Tibial nerve (tissue), 4 donors: Measurements from ENCODE around the gene IGF1R. TPM values are rescaled to one million over a fixed set of nuclear protein-coding genes. Genes with fewer than 3 reads are reported as not detected.

Experiments used
- DNase-seq, 2 donors: peaks; one replicate each; pipeline ENCODE4 v3.0.0-alpha.2; 2019; ENCODE audit warnings: low spot score in 2 of 2
- H3K27ac ChIP-seq, 4 donors: fragments of 200-600 bp; sonication (generic) in 3 of 4; one replicate each; pipeline ENCODE4 v1.5.1; 2017 to 2019; ENCODE audit warnings: mild to moderate bottlenecking in 1 of 4
- H3K27me3 ChIP-seq, 2 donors: fragments of 200-600 bp; sonication (generic) in 1 of 2; one replicate each; pipeline versions ENCODE4 v1.5.1 to v1.6.0; 2017 to 2019
- H3K36me3 ChIP-seq, 3 donors: fragments of 200-600 bp; sonication (generic); one replicate each; pipeline ENCODE4 v1.5.1; 2018 to 2019
- H3K4me1 ChIP-seq, 4 donors: fragments of 200-600 bp; sonication (generic) in 3 of 4; one replicate each; pipeline ENCODE4 v1.5.1; 2017 to 2019
- H3K4me3 ChIP-seq, 4 donors: fragments of 200-600 bp; sonication (generic) in 3 of 4; one replicate each; pipeline ENCODE4 v1.5.1; 2017 to 2019; ENCODE audit warnings: mild to moderate bottlenecking in 1 of 4, moderate library complexity in 1 of 4
- H3K9me3 ChIP-seq, 4 donors: fragments of 200-600 bp; sonication (generic) in 3 of 4; one replicate each; pipeline ENCODE4 v1.5.1; 2017 to 2019
- CTCF ChIP-seq, 5 experiments: fragments of 200-600 bp in 3 of 5; fragments of 450-650 bp in 2 of 5; sonication (generic) in 3 of 5; IDR thresholded peaks; one replicate each; pipeline ENCODE4 v1.5.1; 2016 to 2019; ENCODE audit warnings: antibody characterized with exemption in 5 of 5, mild to moderate bottlenecking in 3 of 5, moderate library complexity in 2 of 5
- EP300 ChIP-seq, 2 donors: sonication (generic); formaldehyde crosslinking; IDR thresholded peaks; one replicate each; pipeline ENCODE4 v1.6.1; 2017; ENCODE audit warnings: antibody characterized with exemption in 2 of 2, mild to moderate bottlenecking in 1 of 2
- POLR2A ChIP-seq, 2 donors: fragments of 450-650 bp; IDR thresholded peaks; one replicate each; pipeline ENCODE4 v1.6.1; 2017; ENCODE audit warnings: antibody characterized with exemption in 2 of 2, mild to moderate bottlenecking in 2 of 2, moderate library complexity in 2 of 2
- WGBS, 2 donors: methylation state at CpG; one replicate each; pipeline ENCODE4 v1.1.5; 2018; 5-methylcytosine and 5-hydroxymethylcytosine counted together
- total RNA-seq, 4 donors: library from RNA; depleted of rRNA; stranded (reverse); fragments of >200 nt; gene quantifications; one replicate each; pipeline ENCODE4 v1.1.0, GENCODE V29; 2016

IGF1R gene
- total RNA-seq, 4 donors from 2014 or later: 82.5 to 164 (median 111) TPM

DNA sequence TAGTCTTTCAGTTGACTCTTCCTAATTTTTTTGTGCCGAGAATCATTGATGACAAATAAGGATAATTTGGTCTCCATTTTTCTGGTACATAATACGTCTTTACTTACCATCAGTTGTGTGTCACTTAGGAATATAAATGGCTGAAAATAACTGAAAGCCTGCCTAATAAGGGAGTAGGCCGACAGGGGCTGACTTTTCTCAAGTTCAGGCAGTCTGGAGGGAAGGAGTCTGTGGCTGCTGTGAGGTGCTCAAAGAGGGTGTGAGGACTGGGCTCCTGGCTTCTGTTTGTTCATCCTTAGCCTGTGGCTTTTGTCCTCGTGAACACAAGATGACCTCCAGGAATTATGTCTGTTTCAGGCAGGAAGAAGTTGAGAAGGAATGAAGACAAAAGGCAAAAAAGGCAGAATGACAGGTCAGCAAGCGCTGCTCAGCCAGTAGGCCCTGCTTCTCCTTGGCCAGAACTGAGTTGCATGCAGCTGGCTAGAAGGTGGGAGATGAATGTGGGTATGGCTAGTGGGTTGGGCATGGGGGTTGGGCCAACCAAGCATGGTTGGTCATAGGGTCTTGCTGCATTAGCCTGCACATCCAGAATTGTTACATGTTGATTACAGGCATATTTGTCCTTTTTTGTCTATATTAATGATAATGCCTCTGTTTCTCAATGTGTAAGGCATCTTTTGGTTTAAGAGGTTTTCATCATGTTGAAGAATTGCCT lies 29.2 kb downstream of the IGF1R start:
- no peaks in the 10 kb centered on the region for H3K9me3 ChIP-seq
- H3K27me3 ChIP-seq: no peaks in the 10 kb centered on the region
- no peak for DNase-seq
- TF ChIP-seq EP300 (IDR thresholded peaks at IDR 0.05): no peak
- no peak for TF ChIP-seq POLR2A (IDR thresholded peaks at IDR 0.05)
- no peak for TF ChIP-seq CTCF (IDR thresholded peaks at IDR 0.05)
- no peaks in the 10 kb centered on the region for H3K36me3 ChIP-seq
- H3K27ac ChIP-seq: no peak overlapping the region
- WGBS, 2 donors: 85 to 87% methylated on average over 5 of the region's 5 CpGs
- H3K4me1 ChIP-seq: peaks cover 0 to 59% (median 14%) of the 10 kb centered on the region in 4 donors
- no peak overlapping the region for H3K4me3 ChIP-seq

DNA sequence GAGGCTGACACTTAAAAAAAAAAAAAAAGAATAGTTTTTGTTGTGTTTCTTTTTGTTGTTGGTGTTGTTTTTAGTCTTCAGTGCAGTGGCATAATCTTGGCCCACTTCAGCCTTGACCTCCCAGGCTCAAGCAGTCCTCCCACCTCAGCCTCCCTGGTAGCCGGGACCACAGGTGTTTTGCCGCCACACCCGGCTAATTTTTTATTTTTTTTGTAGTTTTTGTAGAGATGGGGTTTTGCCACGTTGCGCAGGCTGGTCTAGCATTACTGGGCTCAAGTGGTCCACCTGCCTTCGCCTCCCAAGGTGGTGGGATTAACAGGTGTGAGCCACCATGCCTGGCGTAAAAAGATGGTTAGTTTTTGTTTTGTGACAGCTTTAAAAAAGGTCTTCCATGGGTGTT lies 30.1 kb downstream of the IGF1R start:
- 93 to 97% methylated on average over 7 of the region's 7 CpGs for WGBS, 2 donors

DNA sequence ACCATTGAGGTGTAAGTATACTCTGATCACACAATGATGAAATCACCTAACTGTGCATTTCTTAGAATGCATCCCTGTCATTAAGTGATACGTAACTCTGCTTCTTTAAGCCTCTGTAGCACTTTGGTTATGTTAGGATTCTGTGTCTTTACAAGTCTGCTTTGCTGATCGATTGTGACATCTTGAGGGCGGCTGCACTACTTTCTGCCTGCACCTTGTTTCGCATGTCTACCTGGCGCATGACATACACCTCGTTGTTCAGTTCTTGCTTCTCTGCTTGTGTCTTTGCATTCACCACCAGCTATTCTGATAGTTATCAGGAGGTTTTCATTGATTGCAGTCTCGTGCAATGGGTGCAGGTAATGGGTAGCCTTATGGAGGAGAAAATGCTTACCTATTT lies 32.7 kb downstream of the IGF1R start:
- Histone ChIP-seq H3K4me3 (no peak overlapping the region), H3K9me3 (no peaks in the 10 kb centered on the region), H3K27ac (no peak overlapping the region), H3K27me3 (no peaks in the 10 kb centered on the region), H3K4me1 (peaks cover 0 to 65% (median 27%) of the 10 kb centered on the region in 4 donors), H3K36me3 (no peaks in the 10 kb centered on the region)
- DNase-seq: no peak
- TF ChIP-seq EP300 (IDR thresholded peaks at IDR 0.05): no peak
- TF ChIP-seq CTCF (IDR thresholded peaks at IDR 0.05): no peak
- TF ChIP-seq POLR2A (IDR thresholded peaks at IDR 0.05): no peak
- 96 to 97% methylated on average over 7 of the region's 7 CpGs for WGBS, 2 donors

More for the DNA sequence above, 30.1 kb downstream of the IGF1R start:
- no peak for TF ChIP-seq CTCF (IDR thresholded peaks at IDR 0.05)
- TF ChIP-seq EP300 (IDR thresholded peaks at IDR 0.05): no peak
- TF ChIP-seq POLR2A (IDR thresholded peaks at IDR 0.05): no peak
- peaks cover 0 to 60% (median 16%) of the 10 kb centered on the region in 4 donors for H3K4me1 ChIP-seq
- H3K27ac ChIP-seq: no peak overlapping the region
- no peak for DNase-seq
- no peak overlapping the region for H3K4me3 ChIP-seq
- H3K36me3 ChIP-seq: no peaks in the 10 kb centered on the region
- no peaks in the 10 kb centered on the region for H3K27me3 ChIP-seq
- no peaks in the 10 kb centered on the region for H3K9me3 ChIP-seq

GRCh38 chr15:98682992-98683701 lies 34.8 kb downstream of the IGF1R start:
- Histone ChIP-seq H3K4me1 (peaks cover 0 to 66% (median 23%) of the 10 kb centered on the region in 4 donors), H3K9me3 (no peaks in the 10 kb centered on the region), H3K36me3 (no peaks in the 10 kb centered on the region), H3K4me3 (no peak overlapping the region), H3K27me3 (no peaks in the 10 kb centered on the region), H3K27ac (peak overlapping the region in 3 of 4 donors; percentile 36 to 81 (median 61))
- WGBS, 2 donors: 52% methylated on average over 9 of the region's 9 CpGs
- no peak for DNase-seq
- TF ChIP-seq EP300 (IDR thresholded peaks at IDR 0.05) (peak in 1 of 2 donors; percentile 28), POLR2A (IDR thresholded peaks at IDR 0.05) (no peak)

DNA sequence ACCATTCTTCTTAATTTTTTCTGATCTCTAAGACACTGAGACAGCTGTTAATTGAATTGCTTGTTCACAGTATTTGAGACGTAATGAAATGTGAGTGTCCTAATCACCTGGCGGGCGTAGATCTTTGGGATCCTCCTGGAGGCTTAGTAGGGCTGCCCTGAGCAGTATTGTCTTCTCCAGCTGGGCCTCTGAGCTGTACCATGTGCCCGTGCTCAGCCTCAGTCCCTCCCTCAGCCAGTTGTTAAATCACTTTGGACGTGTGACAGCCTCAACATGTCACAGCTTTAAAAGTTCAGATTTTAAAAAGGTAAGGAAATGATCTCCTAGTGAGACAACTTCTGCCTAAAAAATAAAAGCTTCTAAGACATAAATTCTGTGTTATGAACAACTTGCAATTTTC lies 35.5 kb downstream of the IGF1R start:
- DNase-seq: no peak
- Histone ChIP-seq H3K27ac (peak overlapping the region in 3 of 4 donors; percentile 36 to 81 (median 61)), H3K4me3 (no peak overlapping the region), H3K9me3 (no peaks in the 10 kb centered on the region), H3K4me1 (peaks cover 0 to 70% (median 23%) of the 10 kb centered on the region in 4 donors), H3K27me3 (no peaks in the 10 kb centered on the region), H3K36me3 (no peaks in the 10 kb centered on the region)
- 50 to 63% methylated on average over 5 of the region's 5 CpGs for WGBS, 2 donors
- TF ChIP-seq CTCF (IDR thresholded peaks at IDR 0.05): no peak
- TF ChIP-seq POLR2A (IDR thresholded peaks at IDR 0.05): no peak
- no peak for TF ChIP-seq EP300 (IDR thresholded peaks at IDR 0.05)
